Caco-2 (cell line): ENCODE measurements around the gene DRD2. TPM values are rescaled to one million over a fixed set of nuclear protein-coding genes. Genes with fewer than 3 reads are reported as not detected.

ENCODE experiments used
- BruUV-seq: library from RNA; stranded (reverse); fragments of 400-500 nt; replicated peaks from 2 replicates; lab custom pipeline; 2021; lab: Mats Ljungman, UMichigan
- CTCF ChIA-PET: fragments of 300-600 bp; sonication (Branson Sonifier 250); formaldehyde crosslinking; loops from one replicate; lab custom pipeline; 2022; ENCODE audit warnings: antibody characterized with exemption; lab: Charles Lee
- POLR2A ChIA-PET: fragments of 300-600 bp; sonication (Branson Sonifier 250); formaldehyde crosslinking; loops from one replicate; lab custom pipeline; 2022; ENCODE audit warnings: antibody characterized with exemption; lab: Charles Lee
- DNase-seq, 2 experiments: peaks; one replicate each; pipeline versions ENCODE4 v3.0.0 to v3.0.0-alpha.2; 2020 to 2022
- H3K27me3 ChIP-seq: replicated peaks from 2 replicates; pipeline ENCODE4 v1.6.0; 2011; ENCODE audit warnings: low read length; ENCODE audit not compliant: control insufficient read depth, insufficient read depth
- H3K36me3 ChIP-seq: 2 replicates; pipeline ENCODE4 v1.5.1; 2011; ENCODE audit warnings: low read length; ENCODE audit not compliant: control insufficient read depth, insufficient read depth
- H3K4me1 ChIP-seq: fragments of 250-450 bp; sonication (Bioruptor Pico); 2 replicates; pipeline ENCODE4 v1.5.1; 2020; ENCODE audit warnings: mild to moderate bottlenecking
- H3K4me3 ChIP-seq: 2 replicates; pipeline ENCODE4 v1.5.1; 2011; ENCODE audit warnings: low read depth, mild to moderate bottlenecking, control low read depth, low read length
- H3K9me3 ChIP-seq: fragments of 250-450 bp; sonication (Bioruptor Pico); 2 replicates; pipeline ENCODE4 v1.5.1; 2020; ENCODE audit warnings: mild to moderate bottlenecking, moderate library complexity
- H3K27ac Mint-ChIP-seq: one replicate; pipeline ENCODE4 v1.8.0; 2022; ENCODE audit warnings: mixed read lengths; ENCODE audit not compliant: unreplicated experiment
- H3K27me3 Mint-ChIP-seq: one replicate; pipeline ENCODE4 v1.8.0; 2022; ENCODE audit warnings: mixed read lengths; ENCODE audit not compliant: insufficient read depth, unreplicated experiment
- H3K36me3 Mint-ChIP-seq: one replicate; pipeline ENCODE4 v1.8.0; 2022; ENCODE audit warnings: mild to moderate bottlenecking, mixed read lengths; ENCODE audit not compliant: insufficient read depth, unreplicated experiment
- H3K4me1 Mint-ChIP-seq: one replicate; pipeline ENCODE4 v1.8.0; 2022; ENCODE audit warnings: low read depth, mixed read lengths; ENCODE audit not compliant: unreplicated experiment
- H3K4me3 Mint-ChIP-seq: one replicate; pipeline ENCODE4 v1.8.0; 2022; ENCODE audit warnings: mild to moderate bottlenecking, moderate library complexity, mixed read lengths; ENCODE audit not compliant: unreplicated experiment
- H3K9me3 Mint-ChIP-seq: one replicate; pipeline ENCODE4 v1.8.0; 2022; ENCODE audit warnings: mixed read lengths; ENCODE audit not compliant: unreplicated experiment
- intact Hi-C: fragments of 100-400 bp; cut with micrococcal nuclease; formaldehyde crosslinking; loops from one replicate; pipeline ENCODE4 v1.10.0; 2022; ENCODE audit not compliant: unreplicated experiment
- total RNA-seq: library from RNA; stranded (reverse); gene quantifications from 2 replicates; pipeline ENCODE4 v1.2.3, GENCODE V29; 2022
- TF ChIP-seq, protein P1 (sequence below), 2 experiments: fragments of 200-600 bp in 1 of 2; IDR thresholded peaks; 1 replicate in 1 of 2; 2 replicates in 1 of 2; pipeline versions ENCODE4 v1.5.1 to v1.8.0; 2011 to 2022; ENCODE audit warnings: antibody characterized with exemption in 1 of 2, control low read depth in 1 of 2, inconsistent platforms in 1 of 2, low read depth in 1 of 2, low read length in 1 of 2, mild to moderate bottlenecking in 1 of 2, moderate library complexity in 1 of 2; ENCODE audit not compliant: insufficient read depth in 1 of 2, severe bottlenecking in 1 of 2, unreplicated experiment in 1 of 2

Gene DRD2
- total RNA-seq, 1 experiment from 2014 or later = 13.9 TPM

DNA sequence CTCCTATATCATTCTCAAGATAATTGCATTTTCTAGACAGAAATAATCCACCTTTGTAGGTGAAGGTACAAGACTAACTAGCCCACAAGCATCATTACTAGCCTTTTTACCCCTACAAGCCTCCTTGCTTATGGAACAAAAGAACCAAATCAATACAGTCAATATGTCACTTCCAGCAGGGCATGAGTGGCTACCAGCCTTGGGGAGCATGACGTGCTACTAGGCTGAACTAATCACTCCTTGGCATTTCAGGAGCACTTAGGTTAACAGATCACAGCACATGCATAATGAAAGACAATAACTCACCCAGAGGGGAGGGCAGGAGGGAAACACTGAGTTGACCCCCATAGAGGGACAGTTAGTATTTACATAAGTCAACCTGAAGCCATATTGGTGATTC lies 2.7 kb downstream of the DRD2 start:
- Mint-ChIP-seq H3K27ac (no peak overlapping the region), H3K27me3 (peaks cover 11% of the 10 kb centered on the region), H3K4me3 (no peak overlapping the region)

GRCh38 chr11:113470233-113470632 lies 5.0 kb downstream of the DRD2 start:
- H3K4me3 Mint-ChIP-seq = no peak overlapping the region
- intact Hi-C loops = no loop called here
- H3K36me3 Mint-ChIP-seq = no peaks in the 10 kb centered on the region
- Histone ChIP-seq H3K9me3 (no peaks in the 10 kb centered on the region), H3K36me3 (no peaks in the 10 kb centered on the region), H3K4me1 (peaks cover 23% of the 10 kb centered on the region), H3K4me3 (no peak overlapping the region), H3K27me3 (peaks cover 5% of the 10 kb centered on the region; the same call in 1 of the 2 replicates)
- TF ChIP-seq, protein P1, sequence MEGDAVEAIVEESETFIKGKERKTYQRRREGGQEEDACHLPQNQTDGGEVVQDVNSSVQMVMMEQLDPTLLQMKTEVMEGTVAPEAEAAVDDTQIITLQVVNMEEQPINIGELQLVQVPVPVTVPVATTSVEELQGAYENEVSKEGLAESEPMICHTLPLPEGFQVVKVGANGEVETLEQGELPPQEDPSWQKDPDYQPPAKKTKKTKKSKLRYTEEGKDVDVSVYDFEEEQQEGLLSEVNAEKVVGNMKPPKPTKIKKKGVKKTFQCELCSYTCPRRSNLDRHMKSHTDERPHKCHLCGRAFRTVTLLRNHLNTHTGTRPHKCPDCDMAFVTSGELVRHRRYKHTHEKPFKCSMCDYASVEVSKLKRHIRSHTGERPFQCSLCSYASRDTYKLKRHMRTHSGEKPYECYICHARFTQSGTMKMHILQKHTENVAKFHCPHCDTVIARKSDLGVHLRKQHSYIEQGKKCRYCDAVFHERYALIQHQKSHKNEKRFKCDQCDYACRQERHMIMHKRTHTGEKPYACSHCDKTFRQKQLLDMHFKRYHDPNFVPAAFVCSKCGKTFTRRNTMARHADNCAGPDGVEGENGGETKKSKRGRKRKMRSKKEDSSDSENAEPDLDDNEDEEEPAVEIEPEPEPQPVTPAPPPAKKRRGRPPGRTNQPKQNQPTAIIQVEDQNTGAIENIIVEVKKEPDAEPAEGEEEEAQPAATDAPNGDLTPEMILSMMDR (IDR thresholded peaks at IDR 0.05; ENCODE audit: insufficient read depth in 1 of 2, low read depth in 1 of 2, low read length in 1 of 2, severe bottlenecking in 1 of 2, unreplicated experiment in 1 of 2) = no peak
- CTCF ChIA-PET = no interaction called here
- DNase-seq = no peak
- peaks cover 4% of the 10 kb centered on the region for H3K27me3 Mint-ChIP-seq
- no peaks in the 10 kb centered on the region for H3K9me3 Mint-ChIP-seq
- POLR2A ChIA-PET = no interaction called here
- H3K27ac Mint-ChIP-seq = no peak overlapping the region
- no TSS peak for BruUV-seq
- peaks cover 7% of the 10 kb centered on the region for H3K4me1 Mint-ChIP-seq

More for the DNA sequence above, 2.7 kb downstream of the DRD2 start:
- Mint-ChIP-seq H3K36me3 (no peaks in the 10 kb centered on the region), H3K4me1 (peaks cover 9% of the 10 kb centered on the region), H3K9me3 (no peaks in the 10 kb centered on the region)
- intact Hi-C loops = no loop called here
- TF ChIP-seq, protein P1 (IDR thresholded peaks at IDR 0.05; ENCODE audit: insufficient read depth in 1 of 2, low read depth in 1 of 2, low read length in 1 of 2, severe bottlenecking in 1 of 2, unreplicated experiment in 1 of 2) = no peak
- BruUV-seq = no TSS peak
- H3K36me3 ChIP-seq = no peaks in the 10 kb centered on the region
- no peaks in the 10 kb centered on the region for H3K9me3 ChIP-seq
- ChIA-PET POLR2A (no interaction called here), CTCF (no interaction called here)
- DNase-seq = no peak
- H3K4me1 ChIP-seq = peaks cover 8% of the 10 kb centered on the region; the same call in 1 of the 2 replicates
- peaks cover 7% of the 10 kb centered on the region for H3K27me3 ChIP-seq
- H3K4me3 ChIP-seq = no peak overlapping the region

DNA sequence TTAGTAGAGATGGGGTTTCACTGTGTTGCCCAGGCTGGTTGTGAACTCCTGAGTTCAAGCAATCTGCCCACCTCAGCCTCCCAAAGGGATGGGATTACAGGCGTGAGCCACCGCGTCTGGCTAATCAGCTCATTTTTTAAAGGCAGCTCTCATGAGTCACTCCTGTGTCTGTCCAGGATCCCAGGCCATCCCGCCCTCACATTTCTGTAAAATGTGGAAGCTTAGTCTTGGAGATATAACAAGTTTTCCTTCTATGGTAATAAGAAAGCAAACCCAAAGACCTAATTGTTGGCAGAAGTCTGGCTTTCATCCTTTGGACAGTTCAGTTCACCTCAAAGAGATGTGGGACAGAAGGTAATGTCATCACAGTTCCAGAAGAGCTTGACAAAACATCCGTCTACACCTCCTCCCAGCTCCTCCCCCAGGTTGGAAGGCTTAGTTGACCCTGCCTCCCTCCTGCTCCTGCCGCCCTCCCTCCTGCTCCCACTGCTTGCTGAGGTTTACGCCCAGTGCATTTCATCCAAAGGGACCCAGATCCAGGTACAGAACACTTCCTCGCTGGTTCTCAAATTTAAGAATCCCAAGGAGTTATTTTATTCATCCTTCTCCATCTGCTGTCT lies 6.4 kb downstream of the DRD2 start:
- Mint-ChIP-seq H3K36me3 (no peaks in the 10 kb centered on the region), H3K4me3 (no peak overlapping the region), H3K27ac (no peak overlapping the region), H3K9me3 (no peaks in the 10 kb centered on the region), H3K4me1 (peaks cover 15% of the 10 kb centered on the region), H3K27me3 (peaks cover 4% of the 10 kb centered on the region)
- DNase-seq = no peak
- Histone ChIP-seq H3K9me3 (no peaks in the 10 kb centered on the region), H3K4me1 (peaks cover 19% of the 10 kb centered on the region), H3K4me3 (no peak overlapping the region), H3K36me3 (no peaks in the 10 kb centered on the region), H3K27me3 (peaks cover 3% of the 10 kb centered on the region; the same call in 1 of the 2 replicates)
- intact Hi-C loops = no loop called here
- TF ChIP-seq, protein P1 (IDR thresholded peaks at IDR 0.05; ENCODE audit: insufficient read depth in 1 of 2, low read depth in 1 of 2, low read length in 1 of 2, severe bottlenecking in 1 of 2, unreplicated experiment in 1 of 2) = no peak
- ChIA-PET POLR2A (no interaction called here), CTCF (interaction anchor here (0.6 kb wide), 1 partner anchor 66 kb away, joined by 3 read pairs; no protein-coding TSS in a partner anchor)
- BruUV-seq = no TSS peak
